HG03175 (cell line): ENCODE data around the gene NAALADL1.
"Not testable (repeated sequence)": the region's sequence is repeated elsewhere in the genome, so short reads cannot be mapped to it uniquely, and the experiment has no call there.

Source experiments
- ATAC-seq: cut with Tn5 transposase; IDR thresholded peaks from one replicate; pipeline ENCODE4 v1.9.1; 2021; ENCODE audit warnings: mild to moderate bottlenecking, moderate library complexity; ENCODE audit not compliant: unreplicated experiment

The NAALADL1 gene

GRCh38 chr11:65055538-65055937, 2.8 kb downstream of the NAALADL1 start:
- no peak for ATAC-seq

DNA sequence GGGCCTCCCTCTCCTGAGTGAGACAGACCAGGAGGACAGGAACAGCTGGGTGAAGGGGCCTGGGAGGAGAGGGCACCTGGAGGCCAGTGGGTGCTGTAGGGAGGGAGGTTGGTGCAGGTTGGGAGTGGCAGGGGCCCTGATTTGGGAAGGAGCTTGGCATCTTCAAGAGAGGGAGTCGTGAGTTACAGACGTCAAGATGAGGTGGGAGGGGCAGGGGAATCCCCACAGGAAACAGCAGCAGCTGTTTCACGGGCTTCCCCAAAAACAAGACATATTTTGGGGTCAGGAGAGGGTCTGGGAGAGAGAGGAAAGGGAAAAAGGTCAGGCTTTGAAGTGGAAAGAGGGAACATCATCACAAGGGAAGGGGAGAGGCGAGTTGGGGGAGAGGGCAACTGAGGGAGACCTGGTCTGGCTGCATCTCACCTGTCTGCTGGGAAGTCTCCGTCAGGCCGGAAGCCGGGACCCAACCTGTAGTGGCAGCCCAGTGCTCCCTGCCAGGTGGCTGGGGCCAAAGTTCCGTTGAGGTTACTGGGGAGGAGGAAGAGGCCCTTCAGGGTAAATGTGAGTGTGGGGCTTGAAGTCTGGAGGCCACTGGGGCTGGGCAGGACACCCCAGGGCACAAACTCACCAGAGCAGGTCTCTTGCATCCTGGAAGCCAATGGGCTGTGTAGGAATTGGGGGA, 4.4 kb downstream of the NAALADL1 start:
- ATAC-seq, result no peak

DNA sequence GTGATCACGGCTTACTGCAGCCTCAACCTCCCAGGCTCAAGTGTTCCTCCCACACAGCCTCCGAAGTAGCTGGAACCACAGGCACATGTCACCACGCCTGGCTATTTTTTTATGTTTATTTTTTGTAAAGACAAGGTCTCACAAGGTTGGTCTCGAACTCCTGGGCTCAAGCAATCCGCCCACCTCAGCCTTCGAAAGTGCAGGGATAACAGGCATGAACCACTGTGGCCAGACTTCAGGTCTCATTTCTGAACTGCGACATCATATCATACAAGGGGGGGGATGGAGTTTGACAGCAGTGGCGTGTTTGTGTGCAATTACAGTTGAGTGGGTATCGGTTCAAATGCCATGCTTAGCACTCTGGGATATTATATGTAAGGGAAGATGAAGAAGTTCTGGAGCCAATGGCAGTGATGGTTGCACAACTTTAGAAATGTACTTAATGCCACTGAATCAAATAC, 6.9 kb downstream of the NAALADL1 start:
- no peak for ATAC-seq

- no peak for ATAC-seq
Measured at GRCh38 chr11:65047581-65048422, 10.6 kb downstream of the NAALADL1 start.

- no peak for ATAC-seq
Measured at GRCh38 chr11:65045728-65046127, 12.6 kb downstream of the NAALADL1 start.

DNA sequence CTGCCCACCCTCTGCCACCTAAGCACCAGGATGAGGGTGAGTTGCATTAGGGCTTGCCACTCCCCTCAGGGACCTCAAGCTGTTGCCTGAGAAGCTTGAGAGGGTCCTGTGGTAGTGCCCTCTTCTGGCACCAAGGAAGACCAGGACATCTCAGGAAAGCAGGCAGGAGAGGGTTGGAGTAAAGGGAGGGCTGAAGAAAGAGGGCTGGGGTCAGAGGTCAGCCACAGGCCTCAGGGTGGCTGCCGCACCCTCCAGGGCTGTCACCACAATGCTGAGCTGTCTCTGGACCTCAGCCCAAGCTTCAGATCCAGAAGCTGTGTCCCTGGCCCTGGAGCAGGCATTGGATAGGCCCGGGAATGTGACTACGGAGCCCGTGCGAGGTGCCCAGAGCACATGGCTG, 13.3 kb downstream of the NAALADL1 start:
- ATAC-seq, result no peak

GRCh38 chr11:65043881-65044501, 14.4 kb downstream of the NAALADL1 start:
- no peak for ATAC-seq

GRCh38 chr11:65042891-65043290, 15.5 kb downstream of the NAALADL1 start:
- no peak for ATAC-seq

GRCh38 chr11:65040847-65041622, 17.3 kb downstream of the NAALADL1 start, which contains the start of gene SAC3D1:
Gene SAC3D1 (plus strand): TSS chr11:65041210. CDS start chr11:65041293, 83 bp downstream.
- ATAC-seq, result peak; percentile 90

GRCh38 chr11:65040520-65040846, 17.9 kb downstream of the NAALADL1 start:
- ATAC-seq, result no peak

GRCh38 chr11:65036931-65037330, 21.4 kb downstream of the NAALADL1 start:
- ATAC-seq, result no peak

DNA sequence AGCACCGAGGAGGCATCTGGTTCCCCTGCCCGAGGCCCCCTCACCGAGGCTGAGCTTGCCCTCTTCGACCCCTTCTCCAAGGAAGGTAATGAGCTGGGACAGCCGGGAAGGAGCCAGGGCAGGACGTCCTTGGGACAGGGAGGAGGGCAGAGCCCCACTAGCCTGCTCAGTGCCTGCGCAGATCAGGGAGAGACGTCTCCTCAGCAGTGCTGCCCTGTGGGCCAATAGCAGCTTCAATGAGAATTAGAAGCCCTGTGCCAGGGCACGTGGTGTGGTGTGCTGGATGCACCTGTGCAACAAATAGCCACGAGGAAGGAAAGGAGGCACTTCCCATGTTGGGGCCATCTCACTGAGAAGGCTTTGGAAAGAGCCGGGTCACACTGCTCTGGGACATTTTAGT, 22.8 kb downstream of the NAALADL1 start:
- no peak for ATAC-seq

DNA sequence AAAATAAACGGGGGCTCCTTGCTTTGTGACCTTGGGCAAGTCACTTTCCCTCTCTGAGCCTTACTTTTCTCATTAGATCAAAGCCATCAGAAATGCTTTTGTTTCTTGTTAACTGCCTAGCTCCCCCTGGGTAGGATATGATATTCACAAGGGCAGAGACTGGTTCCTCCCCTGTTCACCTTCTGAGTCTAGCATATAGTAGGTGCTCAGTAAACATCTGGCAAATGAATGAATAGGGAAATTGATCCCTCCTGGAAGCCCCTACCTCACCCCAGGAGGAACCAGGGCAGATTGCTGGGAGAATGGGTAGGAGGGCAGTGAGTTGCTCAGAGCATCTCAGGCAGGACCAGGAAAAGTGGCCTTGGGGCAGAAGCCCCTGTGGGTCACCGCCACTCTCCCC, 23.9 kb downstream of the NAALADL1 start:
- no peak for ATAC-seq

- ATAC-seq, result no peak
Measured at GRCh38 chr11:65032216-65032615, 26.1 kb downstream of the NAALADL1 start.

- peak; percentile 87 for ATAC-seq
Measured at GRCh38 chr11:65027213-65028067, 30.9 kb downstream of the NAALADL1 start, which contains the start of gene SNX15. Gene SNX15 (plus strand): TSS chr11:65027439. CDS start chr11:65027538, 99 bp downstream.

DNA sequence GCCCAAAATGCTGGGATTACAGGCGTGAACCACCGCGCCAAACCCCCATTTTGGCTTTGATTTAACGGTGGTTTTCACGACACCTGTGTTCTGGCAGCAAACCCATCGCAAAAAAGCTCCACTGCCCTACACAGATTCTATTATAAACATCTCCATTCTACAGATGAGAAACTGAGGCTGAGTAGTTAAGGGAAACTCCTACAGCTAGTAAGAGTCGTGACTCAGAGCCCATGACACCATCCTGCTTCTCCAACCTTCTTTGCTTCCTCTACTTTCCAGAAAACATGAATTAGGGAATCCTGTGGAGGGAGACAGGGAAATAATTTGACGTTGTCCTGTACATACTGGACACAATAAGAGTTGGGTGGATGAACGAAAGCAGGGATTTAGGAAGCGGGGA, 31.5 kb downstream of the NAALADL1 start:
- no peak for ATAC-seq

DNA sequence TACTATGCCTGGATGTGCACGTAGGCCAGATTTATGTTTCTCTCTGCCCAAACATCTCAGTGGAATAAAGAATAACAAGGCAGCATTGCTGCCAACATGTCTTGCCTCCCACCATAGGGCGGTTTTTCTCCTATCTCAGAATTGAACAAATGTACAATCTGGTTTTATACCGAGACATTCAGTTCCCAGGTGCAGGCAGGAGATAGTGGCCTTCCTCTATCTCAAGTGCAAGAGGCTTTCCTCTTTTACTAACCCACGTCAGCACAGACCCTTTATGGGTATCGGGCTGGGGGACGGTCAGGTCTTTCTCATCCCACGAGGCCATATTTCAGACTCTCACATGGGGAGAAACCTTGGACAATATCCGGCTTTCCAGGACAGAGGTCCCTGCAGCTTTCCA, 34.9 kb downstream of the NAALADL1 start:
- not testable (repeated sequence) for ATAC-seq

GRCh38 chr11:65021509-65021908, 36.8 kb downstream of the NAALADL1 start:
- no peak for ATAC-seq

- ATAC-seq, result no peak
Measured at GRCh38 chr11:65021003-65021402, 37.4 kb downstream of the NAALADL1 start.

DNA sequence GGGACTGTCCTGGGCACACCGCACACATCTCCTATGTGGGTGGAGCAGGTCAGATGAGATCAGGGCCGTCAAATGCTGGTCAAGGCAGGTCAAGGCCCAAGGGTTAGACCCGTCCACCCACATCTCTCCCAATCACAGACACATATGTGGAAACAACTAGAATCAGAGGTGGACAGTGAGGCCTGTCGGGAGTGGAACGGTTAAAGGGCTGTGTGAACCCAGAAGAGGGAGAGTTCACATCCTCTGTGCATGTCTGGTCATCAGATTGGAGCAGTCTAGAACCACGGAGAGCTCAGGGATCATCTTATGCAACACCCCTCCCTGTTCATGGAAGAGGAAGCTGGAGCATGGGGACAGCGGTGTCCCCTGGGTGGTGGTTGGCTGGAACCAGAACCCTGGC, 38.5 kb downstream of the NAALADL1 start:
- ATAC-seq, result no peak
